K562 (cell line): ENCODE results near the gene LAMA3.

Experiments used
- CTCF ChIP-seq, 3 experiments: IDR thresholded peaks in 2 of 3; conservative IDR thresholded peaks in 1 of 3; 2 replicates each; pipeline ENCODE4 v1.5.1; 2011 to 2012; ENCODE audit warnings: low read length in 3 of 3, mild to moderate bottlenecking in 3 of 3, control low read depth in 2 of 3, improper control_type of control experiment in 1 of 3, inconsistent platforms in 1 of 3, low read depth in 1 of 3, mixed read lengths in 1 of 3, moderate library complexity in 1 of 3; ENCODE audit not compliant: insufficient read depth in 2 of 3
- E2F8 ChIP-seq: fragments of 450-650 bp; IDR thresholded peaks from 2 replicates; pipeline ENCODE4 v1.7.1; 2018; ENCODE audit warnings: mild to moderate bottlenecking, low read depth; ENCODE audit not compliant: partially characterized antibody
- ELF1 ChIP-seq: fragments of 200-800 bp; sonication (Bioruptor generic); IDR thresholded peaks from 2 replicates; pipeline ENCODE4 v1.6.1; 2016; ENCODE audit warnings: missing genetic modification characterization, missing compliant biosample characterization
- EP300 ChIP-seq: IDR thresholded peaks from 2 replicates; pipeline ENCODE4 v1.6.1; 2012; ENCODE audit warnings: low read length, improper control_type of control experiment
- HDAC1 ChIP-seq, 2 experiments: fragments of 450-650 bp; IDR thresholded peaks; 2 replicates each; pipeline ENCODE4 v1.6.1; 2016 to 2017; ENCODE audit warnings: inconsistent platforms in 1 of 2, mild to moderate bottlenecking in 1 of 2, moderate library complexity in 1 of 2
- KAT7 ChIP-seq: sonication (generic); formaldehyde crosslinking; IDR thresholded peaks from 2 replicates; pipeline ENCODE4 v1.8.0; 2022; ENCODE audit warnings: missing genetic modification reagents, mild to moderate bottlenecking, borderline replicate concordance
- MAZ ChIP-seq, 2 experiments: fragments of 450-650 bp in 1 of 2; sonication (generic) in 1 of 2; formaldehyde crosslinking; IDR thresholded peaks in 1 of 2; conservative IDR thresholded peaks in 1 of 2; 2 replicates each; pipeline versions ENCODE4 v1.4.0 to v1.5.0; 2020; ENCODE audit warnings: mild to moderate bottlenecking in 1 of 2, missing genetic modification reagents in 1 of 2
- POLR2A ChIP-seq: fragments of 450-650 bp; conservative IDR thresholded peaks from 2 replicates; pipeline ENCODE4 v1.6.1; 2016
- RNF2 ChIP-seq: sonication (generic); IDR thresholded peaks from 2 replicates; pipeline ENCODE4 v1.6.1; 2016
- TAL1 ChIP-seq: fragments of 450-650 bp; IDR thresholded peaks from 2 replicates; pipeline ENCODE4 v1.6.1; 2016; ENCODE audit warnings: mild to moderate bottlenecking
- TFAP4 ChIP-seq: sonication (generic); formaldehyde crosslinking; IDR thresholded peaks from 2 replicates; pipeline ENCODE4 v1.8.0; 2022; ENCODE audit warnings: missing genetic modification reagents, mild to moderate bottlenecking, moderate library complexity, borderline replicate concordance
- USF1 ChIP-seq: sonication (generic); formaldehyde crosslinking; IDR thresholded peaks from 2 replicates; pipeline ENCODE4 v1.9.0; 2022; ENCODE audit warnings: mild to moderate bottlenecking, missing genetic modification reagents
- ZFP1 ChIP-seq: fragments of 450-650 bp; formaldehyde crosslinking; IDR thresholded peaks from 2 replicates; pipeline ENCODE4 v1.4.0; 2020; ENCODE audit warnings: mild to moderate bottlenecking, mixed read lengths
- ZNF408 ChIP-seq: fragments of 250-450 bp; sonication (Bioruptor Pico); IDR thresholded peaks from 2 replicates; pipeline ENCODE4 v1.4.0; 2020; ENCODE audit warnings: low read depth, mild to moderate bottlenecking, moderate library complexity

- TF ChIP-seq ZFP1 (no peak), KAT7 (CRISPR knock-in tag) (no peak), POLR2A (no peak), CTCF (IDR thresholded peaks at IDR 0.05 in 2 of 3, conservative IDR thresholded peaks at IDR 0.05 in 1 of 3; ENCODE audit: insufficient read depth in 2 of 3, low read depth in 1 of 3, low read length in 3 of 3) (no peak), MAZ (CRISPR knock-in tag; conservative IDR thresholded peaks at IDR 0.05 in 1 of 2, IDR thresholded peaks at IDR 0.05 in 1 of 2) (no peak), TAL1 (no peak), USF1 (CRISPR knock-in tag) (no peak), EP300 (no peak), RNF2 (no peak), TFAP4 (no peak), ELF1 (no peak), E2F8 (no peak), HDAC1 (IDR thresholded peaks at IDR 0.05) (no peak), ZNF408 (CRISPR knock-in tag) (no peak)
Measured at GRCh38 chr18:23998018-23998417, 308.8 kb downstream of the LAMA3 start.
